Measurements from ENCODE around the gene FZR1.

Gene FZR1

GRCh38 chr19:3537101-3537437 is 31.0 kb downstream of the FZR1 start:
- Histone ChIP-seq H3K36me3 (ENCODE audit: low read length) (no peaks in the 10 kb centered on the region), H3K27ac (ENCODE audit: low read depth, low read length) (no peak overlapping the region), H3K9ac (ENCODE audit: low read length) (no peak overlapping the region), H3K9me3 (ENCODE audit: insufficient read depth, low read length) (no peaks in the 10 kb centered on the region), H3K79me2 (ENCODE audit: insufficient read depth, low read length) (no peaks in the 10 kb centered on the region), H3F3A (ENCODE audit: insufficient read depth) (no peaks in the 10 kb centered on the region), H3K27me3 (ENCODE audit: low read length) (no peaks in the 10 kb centered on the region), H2AFZ (ENCODE audit: low read depth, low read length, severe bottlenecking) (no peak overlapping the region), H3K4me2 (ENCODE audit: low read depth, low read length, poor library complexity, severe bottlenecking) (no peak overlapping the region), H3K9me2 (replicated peaks; ENCODE audit: insufficient read depth, low read length) (no peaks in the 10 kb centered on the region), H4K20me1 (ENCODE audit: low read depth, low read length) (no peaks in the 10 kb centered on the region), H3K4me3 (ENCODE audit: insufficient read depth, low read length, poor library complexity, severe bottlenecking) (no peak overlapping the region)
- TF ChIP-seq EZH2phosphoT487 (conservative IDR thresholded peaks at IDR 0.05; ENCODE audit: low read length): no peak
- TF ChIP-seq, protein P1, sequence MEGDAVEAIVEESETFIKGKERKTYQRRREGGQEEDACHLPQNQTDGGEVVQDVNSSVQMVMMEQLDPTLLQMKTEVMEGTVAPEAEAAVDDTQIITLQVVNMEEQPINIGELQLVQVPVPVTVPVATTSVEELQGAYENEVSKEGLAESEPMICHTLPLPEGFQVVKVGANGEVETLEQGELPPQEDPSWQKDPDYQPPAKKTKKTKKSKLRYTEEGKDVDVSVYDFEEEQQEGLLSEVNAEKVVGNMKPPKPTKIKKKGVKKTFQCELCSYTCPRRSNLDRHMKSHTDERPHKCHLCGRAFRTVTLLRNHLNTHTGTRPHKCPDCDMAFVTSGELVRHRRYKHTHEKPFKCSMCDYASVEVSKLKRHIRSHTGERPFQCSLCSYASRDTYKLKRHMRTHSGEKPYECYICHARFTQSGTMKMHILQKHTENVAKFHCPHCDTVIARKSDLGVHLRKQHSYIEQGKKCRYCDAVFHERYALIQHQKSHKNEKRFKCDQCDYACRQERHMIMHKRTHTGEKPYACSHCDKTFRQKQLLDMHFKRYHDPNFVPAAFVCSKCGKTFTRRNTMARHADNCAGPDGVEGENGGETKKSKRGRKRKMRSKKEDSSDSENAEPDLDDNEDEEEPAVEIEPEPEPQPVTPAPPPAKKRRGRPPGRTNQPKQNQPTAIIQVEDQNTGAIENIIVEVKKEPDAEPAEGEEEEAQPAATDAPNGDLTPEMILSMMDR (IDR thresholded peaks at IDR 0.05; ENCODE audit: insufficient read depth, low read length, poor library complexity, severe bottlenecking): no peak

- TF ChIP-seq EZH2phosphoT487 (conservative IDR thresholded peaks at IDR 0.05; ENCODE audit: low read length): no peak
- TF ChIP-seq, protein P1 (IDR thresholded peaks at IDR 0.05; ENCODE audit: insufficient read depth, low read length, poor library complexity, severe bottlenecking): no peak
- H3K36me3 ChIP-seq (ENCODE audit: low read length): no peaks in the 10 kb centered on the region
- no peak overlapping the region for H3K4me3 ChIP-seq (ENCODE audit: insufficient read depth, low read length, poor library complexity, severe bottlenecking)
- H3K27ac ChIP-seq (ENCODE audit: low read depth, low read length): no peak overlapping the region
- no peak overlapping the region for H2AFZ ChIP-seq (ENCODE audit: low read depth, low read length, severe bottlenecking)
- H3K4me2 ChIP-seq (ENCODE audit: low read depth, low read length, poor library complexity, severe bottlenecking): no peak overlapping the region
- no peaks in the 10 kb centered on the region for H4K20me1 ChIP-seq (ENCODE audit: low read depth, low read length)
- no peaks in the 10 kb centered on the region for H3K9me3 ChIP-seq (ENCODE audit: insufficient read depth, low read length)
- H3K9me2 ChIP-seq (replicated peaks; ENCODE audit: insufficient read depth, low read length): no peaks in the 10 kb centered on the region
- H3K79me2 ChIP-seq (ENCODE audit: insufficient read depth, low read length): no peaks in the 10 kb centered on the region
- H3K27me3 ChIP-seq (ENCODE audit: low read length): no peaks in the 10 kb centered on the region
- H3F3A ChIP-seq (ENCODE audit: insufficient read depth): no peaks in the 10 kb centered on the region
- H3K9ac ChIP-seq (ENCODE audit: low read length): no peak overlapping the region
These were observed 31.5 kb downstream of the FZR1 start for GRCh38 chr19:3537438-3538240.

DNA sequence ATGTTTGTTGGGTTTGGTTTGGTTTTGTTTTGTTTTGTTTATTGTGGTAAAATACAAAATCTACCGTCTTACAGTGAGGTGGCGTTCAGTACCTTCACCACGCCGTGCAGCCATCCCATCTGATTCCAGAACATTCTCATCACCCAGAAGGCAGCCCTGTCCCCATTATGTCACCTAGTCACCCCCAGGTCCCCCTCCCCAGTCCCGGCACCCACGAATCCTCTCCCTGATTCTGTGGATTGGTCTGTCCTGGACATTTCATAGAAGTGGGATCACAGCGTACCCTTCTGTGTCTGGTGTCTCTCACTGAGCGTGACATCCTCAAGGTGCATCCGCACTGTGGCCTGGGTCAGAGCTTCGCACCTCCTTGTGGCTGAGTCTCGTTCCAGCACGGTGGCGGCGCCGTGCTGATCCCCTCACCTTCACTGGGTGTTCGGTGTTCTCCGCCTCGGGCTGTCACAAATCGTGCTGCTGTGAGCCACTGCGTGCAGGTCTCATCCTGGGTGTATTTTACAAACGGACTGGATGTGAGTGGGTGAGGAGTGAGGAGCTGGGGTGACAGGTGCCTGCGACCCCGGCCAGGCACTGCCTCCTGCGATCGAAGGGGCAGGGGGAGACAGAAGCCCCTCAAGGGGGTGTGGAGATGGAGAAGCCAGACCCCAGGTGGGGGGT is 32.3 kb downstream of the FZR1 start:
- Histone ChIP-seq H3K27ac (ENCODE audit: low read depth, low read length) (no peak overlapping the region), H3K4me2 (ENCODE audit: low read depth, low read length, poor library complexity, severe bottlenecking) (no peak overlapping the region), H3K79me2 (ENCODE audit: insufficient read depth, low read length) (no peaks in the 10 kb centered on the region), H3K9ac (ENCODE audit: low read length) (no peak overlapping the region), H3K9me3 (ENCODE audit: insufficient read depth, low read length) (no peaks in the 10 kb centered on the region), H2AFZ (ENCODE audit: low read depth, low read length, severe bottlenecking) (no peak overlapping the region), H3K36me3 (ENCODE audit: low read length) (no peaks in the 10 kb centered on the region), H3K4me3 (ENCODE audit: insufficient read depth, low read length, poor library complexity, severe bottlenecking) (no peak overlapping the region), H4K20me1 (ENCODE audit: low read depth, low read length) (no peaks in the 10 kb centered on the region), H3K27me3 (ENCODE audit: low read length) (no peaks in the 10 kb centered on the region), H3F3A (ENCODE audit: insufficient read depth) (no peaks in the 10 kb centered on the region), H3K9me2 (replicated peaks; ENCODE audit: insufficient read depth, low read length) (no peaks in the 10 kb centered on the region)
- TF ChIP-seq, protein P1 (IDR thresholded peaks at IDR 0.05; ENCODE audit: insufficient read depth, low read length, poor library complexity, severe bottlenecking): no peak
- no peak for TF ChIP-seq EZH2phosphoT487 (conservative IDR thresholded peaks at IDR 0.05; ENCODE audit: low read length)
